A549 treated with ZK216348 at 1 μM for 4 hours (cell line): Measurements from ENCODE around the gene ITM2C. TPM values are rescaled to one million over a fixed set of nuclear protein-coding genes. Genes with fewer than 3 reads are reported as not detected.

Source experiments
- total RNA-seq: library from RNA; stranded (reverse); fragments of 200-300 nt; extraction: Qiagen RNA extraction; gene quantifications from 5 replicates; pipeline ENCODE4 v1.2.3, GENCODE V29; 2022; ENCODE audit warnings: low read depth

ITM2C gene, protein sequence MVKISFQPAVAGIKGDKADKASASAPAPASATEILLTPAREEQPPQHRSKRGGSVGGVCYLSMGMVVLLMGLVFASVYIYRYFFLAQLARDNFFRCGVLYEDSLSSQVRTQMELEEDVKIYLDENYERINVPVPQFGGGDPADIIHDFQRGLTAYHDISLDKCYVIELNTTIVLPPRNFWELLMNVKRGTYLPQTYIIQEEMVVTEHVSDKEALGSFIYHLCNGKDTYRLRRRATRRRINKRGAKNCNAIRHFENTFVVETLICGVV
- 61.4 to 83.0 TPM (median 80.4 TPM) in 5 replicates for total RNA-seq

GRCh38 chr2:230864605-230865306, at the start of gene ITM2C:
TSS of gene ITM2C (plus strand) at chr2:230864942. CDS start at chr2:230865026, 84 bp downstream.

DNA sequence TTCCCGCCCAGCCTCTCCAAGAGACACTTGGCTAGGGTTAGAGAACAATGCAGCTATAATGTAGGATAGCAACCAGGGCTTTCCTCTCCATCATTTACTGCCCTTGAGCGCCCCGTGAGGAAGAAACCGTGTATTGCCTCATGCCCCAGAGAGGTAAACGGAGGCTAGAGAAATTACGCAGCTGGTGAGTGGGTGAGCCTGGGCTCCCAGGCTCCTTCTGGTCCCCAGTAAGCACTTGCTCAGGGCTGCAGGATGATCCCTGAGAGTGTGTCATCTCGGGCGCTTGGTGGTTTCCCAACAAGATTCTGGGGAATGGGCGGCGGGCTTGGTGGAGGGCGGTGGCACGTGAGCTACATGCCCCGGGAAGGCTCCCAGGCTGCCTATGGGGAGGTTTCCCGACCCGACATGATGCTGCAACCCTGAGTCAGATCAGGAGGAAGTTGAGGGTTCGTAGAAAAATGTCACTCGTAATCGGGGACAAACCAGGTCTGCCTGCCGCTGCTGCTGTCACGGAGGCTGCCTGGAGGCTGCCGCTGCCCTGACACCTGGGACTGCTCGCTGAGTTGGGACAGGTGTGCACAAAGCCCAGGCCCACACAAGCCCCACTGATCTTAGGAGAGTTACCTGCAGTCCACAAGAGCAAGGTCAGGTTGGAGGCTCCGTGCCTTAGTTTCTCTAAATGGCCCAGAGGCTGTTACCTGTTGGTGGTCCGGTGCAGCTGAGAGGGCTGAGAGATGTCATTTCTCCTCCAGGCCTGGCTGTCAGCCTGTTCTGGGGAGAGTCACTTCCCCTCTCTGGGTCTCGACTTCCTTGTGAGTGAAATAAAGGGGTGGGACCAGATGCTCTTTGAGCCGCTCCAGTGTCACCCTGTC, 60.0 kb downstream of the ITM2C start, which contains the start of gene GPR55:
TSS of gene GPR55 (minus strand) at position 773 of the 872 bp plus-strand sequence. CDS start 14,280 bp downstream, outside the sequence.

Other genes with a start within 250 kb of the ITM2C start
- gene CAB39, start 152.1 kb upstream of the ITM2C start, total RNA-seq: 31.3 to 61.2 TPM (median 55.9 TPM) in 5 replicates
- not detected in 5 replicates for gene GPR55, start 60.3 kb downstream of the ITM2C start, total RNA-seq
- not detected in 5 replicates for gene SPATA3, start 131.2 kb downstream of the ITM2C start, total RNA-seq
- gene C2orf72, start 172.6 kb downstream of the ITM2C start, total RNA-seq: 5.3 to 8.1 TPM (median 6.5 TPM) in 5 replicates
- gene PSMD1, start 191.9 kb downstream of the ITM2C start, total RNA-seq: 104 to 125 TPM (median 117 TPM) in 5 replicates